Cardiac muscle cell (in vitro differentiated cells and primary cell): ENCODE results near the gene ELF4. TPM values are rescaled to one million over a fixed set of nuclear protein-coding genes. Genes with fewer than 3 reads are reported as not detected.

Experiments
- DNase-seq, 2 donors: peaks; one replicate each; pipeline versions ENCODE4 v3.0.0 to v3.0.0-alpha.2; 2010 to 2017; ENCODE audit warnings: low read depth in 1 of 2, low spot score in 1 of 2
- H3K27ac ChIP-seq: fragments of 200-600 bp; sonication (generic); 2 replicates; pipeline ENCODE4 v1.5.1; 2016
- H3K27me3 ChIP-seq: fragments of 200-600 bp; sonication (generic); 2 replicates; pipeline ENCODE4 v1.6.0; 2016; ENCODE audit warnings: control low read depth
- H3K36me3 ChIP-seq: fragments of 200-600 bp; sonication (generic); 2 replicates; pipeline ENCODE4 v1.5.1; 2016; ENCODE audit warnings: control low read depth
- H3K4me1 ChIP-seq: fragments of 200-600 bp; sonication (generic); 2 replicates; pipeline ENCODE4 v1.8.1; 2017; ENCODE audit warnings: low read depth, mild to moderate bottlenecking, mixed run types
- H3K4me3 ChIP-seq: fragments of 200-600 bp; sonication (generic); 2 replicates; pipeline ENCODE4 v1.5.1; 2016; ENCODE audit warnings: mild to moderate bottlenecking
- H3K9me3 ChIP-seq: fragments of 200-600 bp; sonication (generic); 2 replicates; pipeline ENCODE4 v1.5.1; 2017; ENCODE audit warnings: low read depth, mild to moderate bottlenecking, control low read depth
- polyA plus RNA-seq: library from polyadenylated mRNA; unstranded; fragments of >200 nt; fragmentation: Nextera tagmentation; extraction: Ambion mirVana; gene quantifications from 2 replicates; pipeline ENCODE4 v1.2.1, GENCODE V29; 2016
- total RNA-seq: library from RNA; depleted of rRNA; stranded (reverse); fragments of >200 nt; gene quantifications from 2 replicates; pipeline ENCODE4 v1.2.3, GENCODE V29; 2016
- TF ChIP-seq, protein P1 (sequence below): IDR thresholded peaks from 2 replicates; pipeline ENCODE4 v1.5.1; 2012; ENCODE audit warnings: low read depth, mild to moderate bottlenecking, low read length

The ELF4 gene
- total and polyA plus RNA-seq, 2 experiments from 2014 or later = 0.88 to 1.8 TPM

DNA sequence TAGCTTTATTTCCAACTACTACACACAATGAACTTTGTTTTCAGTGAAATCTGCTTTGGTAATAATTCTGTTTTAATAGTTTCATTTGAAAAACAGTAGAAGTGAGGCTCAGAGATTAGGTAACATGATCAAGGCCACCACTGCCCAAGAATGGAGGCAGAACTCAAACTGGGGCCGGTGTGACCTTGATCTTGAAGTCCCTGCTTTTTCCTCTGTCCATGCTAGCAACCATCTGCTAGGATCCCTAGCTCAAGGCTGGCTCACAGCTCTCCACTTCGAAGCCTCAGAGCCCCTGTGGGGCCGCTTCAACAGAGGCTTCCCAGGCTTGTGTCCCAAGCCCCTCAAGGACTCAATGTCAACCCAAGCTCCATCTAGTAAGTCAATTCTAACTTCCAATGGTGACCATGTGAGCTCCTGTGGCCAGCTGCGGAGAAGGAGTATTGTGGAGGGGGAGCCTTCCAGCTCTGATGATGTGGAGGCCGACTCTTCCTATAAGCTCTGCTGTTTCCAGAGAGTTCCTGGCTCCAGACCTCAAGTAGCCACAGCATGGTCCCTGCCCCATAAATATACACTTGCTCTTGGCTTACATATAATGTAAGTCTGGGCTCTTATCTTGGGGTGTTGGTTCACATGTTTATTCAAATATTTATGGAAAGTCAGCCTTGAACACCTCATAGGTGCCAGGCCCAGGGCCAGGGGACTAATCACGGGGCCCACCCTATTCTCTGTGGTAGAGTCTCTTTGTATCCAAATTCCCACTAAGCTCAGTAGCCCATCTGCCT is 14.9 kb downstream of the ELF4 start:
- TF ChIP-seq, protein P1, sequence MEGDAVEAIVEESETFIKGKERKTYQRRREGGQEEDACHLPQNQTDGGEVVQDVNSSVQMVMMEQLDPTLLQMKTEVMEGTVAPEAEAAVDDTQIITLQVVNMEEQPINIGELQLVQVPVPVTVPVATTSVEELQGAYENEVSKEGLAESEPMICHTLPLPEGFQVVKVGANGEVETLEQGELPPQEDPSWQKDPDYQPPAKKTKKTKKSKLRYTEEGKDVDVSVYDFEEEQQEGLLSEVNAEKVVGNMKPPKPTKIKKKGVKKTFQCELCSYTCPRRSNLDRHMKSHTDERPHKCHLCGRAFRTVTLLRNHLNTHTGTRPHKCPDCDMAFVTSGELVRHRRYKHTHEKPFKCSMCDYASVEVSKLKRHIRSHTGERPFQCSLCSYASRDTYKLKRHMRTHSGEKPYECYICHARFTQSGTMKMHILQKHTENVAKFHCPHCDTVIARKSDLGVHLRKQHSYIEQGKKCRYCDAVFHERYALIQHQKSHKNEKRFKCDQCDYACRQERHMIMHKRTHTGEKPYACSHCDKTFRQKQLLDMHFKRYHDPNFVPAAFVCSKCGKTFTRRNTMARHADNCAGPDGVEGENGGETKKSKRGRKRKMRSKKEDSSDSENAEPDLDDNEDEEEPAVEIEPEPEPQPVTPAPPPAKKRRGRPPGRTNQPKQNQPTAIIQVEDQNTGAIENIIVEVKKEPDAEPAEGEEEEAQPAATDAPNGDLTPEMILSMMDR = no peak
- no peak for DNase-seq
- no peak overlapping the region for H3K27ac ChIP-seq
- no peaks in the 10 kb centered on the region for H3K36me3 ChIP-seq
- H3K4me3 ChIP-seq = no peak overlapping the region
- H3K4me1 ChIP-seq = no peaks in the 10 kb centered on the region
- no peaks in the 10 kb centered on the region for H3K9me3 ChIP-seq
- H3K27me3 ChIP-seq = no peaks in the 10 kb centered on the region

DNA sequence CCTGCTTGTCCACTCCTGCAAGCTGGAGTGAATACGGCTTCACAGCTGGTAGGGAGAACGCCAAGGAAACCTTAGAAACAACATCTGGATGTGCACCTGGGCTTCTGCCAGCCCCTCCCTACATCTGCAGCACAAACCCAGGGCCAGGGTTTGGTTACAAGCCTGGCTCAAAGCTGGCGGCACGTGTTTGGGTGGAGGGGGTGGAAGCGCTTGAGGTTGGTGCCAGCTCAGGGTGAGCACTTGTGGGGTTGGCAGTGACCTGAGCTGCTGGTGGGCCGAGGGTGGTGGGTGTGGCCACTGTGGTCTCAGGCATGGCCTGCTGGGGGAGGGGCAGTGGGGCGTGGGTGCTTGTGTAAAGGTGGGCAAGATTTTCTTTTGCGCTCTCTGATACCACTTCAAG is 15.6 kb downstream of the ELF4 start:
- no peaks in the 10 kb centered on the region for H3K9me3 ChIP-seq
- H3K27me3 ChIP-seq = no peaks in the 10 kb centered on the region
- H3K27ac ChIP-seq = no peak overlapping the region
- no peaks in the 10 kb centered on the region for H3K4me1 ChIP-seq
- H3K4me3 ChIP-seq = no peak overlapping the region
- no peak for DNase-seq
- H3K36me3 ChIP-seq = no peaks in the 10 kb centered on the region
- TF ChIP-seq, protein P1 = no peak

- TF ChIP-seq, protein P1 = no peak
- H3K4me1 ChIP-seq = no peaks in the 10 kb centered on the region
- no peaks in the 10 kb centered on the region for H3K27me3 ChIP-seq
- DNase-seq = no peak
- no peak overlapping the region for H3K4me3 ChIP-seq
- no peaks in the 10 kb centered on the region for H3K36me3 ChIP-seq
- H3K9me3 ChIP-seq = no peaks in the 10 kb centered on the region
- H3K27ac ChIP-seq = no peak overlapping the region
Measured at GRCh38 chrX:130093271-130093670, 17.0 kb downstream of the ELF4 start.

DNA sequence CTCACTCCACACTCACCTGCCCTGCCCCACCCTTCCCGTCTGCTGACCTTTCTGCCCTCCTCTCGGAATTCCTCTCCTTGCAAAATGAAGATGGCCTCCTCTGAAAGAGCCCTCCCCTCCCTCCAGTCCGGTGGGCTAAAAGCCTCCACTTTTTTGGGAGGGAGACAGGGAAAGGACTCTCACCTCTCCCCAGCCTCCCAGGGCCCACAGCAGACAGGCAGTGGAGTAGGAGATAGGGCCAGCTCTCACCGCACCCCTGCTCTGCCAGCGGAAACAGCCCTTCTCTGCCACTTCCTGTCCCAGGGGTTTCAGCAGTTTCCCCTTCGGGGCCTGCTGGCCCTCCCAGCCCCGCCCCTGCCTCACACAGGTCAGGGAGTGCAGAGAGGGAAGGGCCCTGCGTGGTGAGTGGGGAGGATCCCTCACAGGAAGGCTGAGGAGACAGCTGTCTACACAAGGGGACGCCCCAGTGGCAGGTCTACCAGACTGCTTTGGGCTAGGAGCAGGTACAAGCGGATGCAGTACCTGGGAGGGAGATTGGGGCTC is 18.2 kb downstream of the ELF4 start:
- Histone ChIP-seq H3K4me3 (no peak overlapping the region), H3K36me3 (no peaks in the 10 kb centered on the region), H3K27me3 (no peaks in the 10 kb centered on the region), H3K4me1 (no peaks in the 10 kb centered on the region), H3K27ac (no peak overlapping the region), H3K9me3 (no peaks in the 10 kb centered on the region)
- no peak for DNase-seq
- TF ChIP-seq, protein P1 = no peak

GRCh38 chrX:130090364-130090763 is 19.9 kb downstream of the ELF4 start:
- Histone ChIP-seq H3K27me3 (no peaks in the 10 kb centered on the region), H3K4me1 (no peaks in the 10 kb centered on the region), H3K36me3 (no peaks in the 10 kb centered on the region), H3K27ac (no peak overlapping the region), H3K9me3 (no peaks in the 10 kb centered on the region), H3K4me3 (no peak overlapping the region)
- TF ChIP-seq, protein P1 = no peak
- no peak for DNase-seq
